Spleen (tissue), 7 donors: ENCODE measurements around the gene FHIT.

Experiments
- POLR2A ChIP-seq, 3 donors: fragments of 450-650 bp; IDR thresholded peaks; one replicate each; pipeline ENCODE4 v1.5.1; 2017; ENCODE audit warnings: antibody characterized with exemption in 3 of 3, mild to moderate bottlenecking in 1 of 3
- POLR2AphosphoS5 ChIP-seq, 3 donors: sonication (generic); formaldehyde crosslinking; IDR thresholded peaks; one replicate each; pipeline ENCODE4 v1.5.1; 2017; ENCODE audit warnings: antibody characterized with exemption in 3 of 3
- TF ChIP-seq, protein P1 (sequence below), 11 experiments: fragments of 200-600 bp in 7 of 11; fragments of 450-650 bp in 4 of 11; sonication (generic) in 4 of 11; IDR thresholded peaks in 8 of 11; conservative IDR thresholded peaks in 3 of 11; 1 replicate in 7 of 11; 2 replicates in 4 of 11; pipeline versions ENCODE4 v1.4.0 to v1.8.0; 2016 to 2021; ENCODE audit warnings: antibody characterized with exemption in 11 of 11, inconsistent platforms in 4 of 11, mild to moderate bottlenecking in 1 of 11
- donor health status: DM: no; HTN: no; CAD: no; lungs with moderate emphysema.
- donor health status: DM: no; HTN: no; CAD: no.
- donor health status: DM: no; HTN: no; CAD: no.

DNA sequence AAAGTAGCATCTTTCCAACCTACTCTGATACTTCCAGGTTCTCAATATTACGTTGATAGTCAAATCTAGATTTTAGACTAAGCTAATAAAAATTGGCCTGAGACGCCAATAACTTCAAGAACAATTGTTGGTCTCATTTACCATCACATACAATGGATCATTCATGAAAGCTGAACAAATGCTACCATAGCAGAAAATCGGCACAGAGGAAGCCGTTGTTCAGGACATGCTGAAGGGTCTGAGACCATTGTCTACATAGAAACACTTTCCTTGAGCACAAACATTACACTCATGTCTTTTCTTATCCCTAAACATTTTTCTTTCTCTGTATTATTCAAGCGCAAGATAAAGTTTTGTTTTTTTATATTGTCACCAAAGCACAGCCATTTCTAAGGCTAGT is 37.2 kb upstream of the FHIT start:
- TF ChIP-seq POLR2AphosphoS5 (IDR thresholded peaks at IDR 0.05): no peak
- TF ChIP-seq, protein P1, sequence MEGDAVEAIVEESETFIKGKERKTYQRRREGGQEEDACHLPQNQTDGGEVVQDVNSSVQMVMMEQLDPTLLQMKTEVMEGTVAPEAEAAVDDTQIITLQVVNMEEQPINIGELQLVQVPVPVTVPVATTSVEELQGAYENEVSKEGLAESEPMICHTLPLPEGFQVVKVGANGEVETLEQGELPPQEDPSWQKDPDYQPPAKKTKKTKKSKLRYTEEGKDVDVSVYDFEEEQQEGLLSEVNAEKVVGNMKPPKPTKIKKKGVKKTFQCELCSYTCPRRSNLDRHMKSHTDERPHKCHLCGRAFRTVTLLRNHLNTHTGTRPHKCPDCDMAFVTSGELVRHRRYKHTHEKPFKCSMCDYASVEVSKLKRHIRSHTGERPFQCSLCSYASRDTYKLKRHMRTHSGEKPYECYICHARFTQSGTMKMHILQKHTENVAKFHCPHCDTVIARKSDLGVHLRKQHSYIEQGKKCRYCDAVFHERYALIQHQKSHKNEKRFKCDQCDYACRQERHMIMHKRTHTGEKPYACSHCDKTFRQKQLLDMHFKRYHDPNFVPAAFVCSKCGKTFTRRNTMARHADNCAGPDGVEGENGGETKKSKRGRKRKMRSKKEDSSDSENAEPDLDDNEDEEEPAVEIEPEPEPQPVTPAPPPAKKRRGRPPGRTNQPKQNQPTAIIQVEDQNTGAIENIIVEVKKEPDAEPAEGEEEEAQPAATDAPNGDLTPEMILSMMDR (IDR thresholded peaks at IDR 0.05 in 8 of 11, conservative IDR thresholded peaks at IDR 0.05 in 3 of 11): no peak
- no peak for TF ChIP-seq POLR2A (IDR thresholded peaks at IDR 0.05)
